ENCODE results near the gene MT1H.

Gene MT1H

GRCh38 chr16:56649271-56649670 is 20.3 kb upstream of the MT1H start:
- TF ChIP-seq ZFX (IDR thresholded peaks at IDR 0.05) (no peak), CTCF (conservative IDR thresholded peaks at IDR 0.05) (no peak)

GRCh38 chr16:56649820-56650219 is 19.8 kb upstream of the MT1H start:
- H3K27ac ChIP-seq: no peak overlapping the region
- TF ChIP-seq CTCF (conservative IDR thresholded peaks at IDR 0.05): no peak
- no peak for TF ChIP-seq ZFX (IDR thresholded peaks at IDR 0.05)

More at GRCh38 chr16:56649271-56649670, 20.3 kb upstream of the MT1H start:
- H3K27ac ChIP-seq: no peak overlapping the region

- TF ChIP-seq CTCF (conservative IDR thresholded peaks at IDR 0.05): no peak
- TF ChIP-seq ZFX (IDR thresholded peaks at IDR 0.05): no peak
- no peak within 1 kb of the TSS for H3K27ac ChIP-seq
Measured at GRCh38 chr16:56651586-56651985, 18.0 kb upstream of the MT1H start, which contains the start of gene MT1B. TSS of gene MT1B (plus strand) at chr16:56651886. CDS start at chr16:56651954, 68 bp downstream.

GRCh38 chr16:56652600-56652999 is 17.0 kb upstream of the MT1H start:
- TF ChIP-seq ZFX (IDR thresholded peaks at IDR 0.05) (no peak), CTCF (conservative IDR thresholded peaks at IDR 0.05) (no peak)
- H3K27ac ChIP-seq: no peak overlapping the region

- H3K27ac ChIP-seq: no peak overlapping the region
- TF ChIP-seq ZFX (IDR thresholded peaks at IDR 0.05): no peak
- no peak for TF ChIP-seq CTCF (conservative IDR thresholded peaks at IDR 0.05)
Measured at GRCh38 chr16:56653218-56653617, 16.4 kb upstream of the MT1H start.

- TF ChIP-seq ZFX (IDR thresholded peaks at IDR 0.05): no peak
- TF ChIP-seq CTCF (conservative IDR thresholded peaks at IDR 0.05): no peak
- H3K27ac ChIP-seq: peak within 1 kb of the TSS; percentile 46
Measured at GRCh38 chr16:56657555-56658326, 11.9 kb upstream of the MT1H start, which contains the start of gene MT1F. TSS of gene MT1F (plus strand) at chr16:56657959. CDS start at chr16:56658059, 100 bp downstream.

- peak overlapping the region; percentile 46 for H3K27ac ChIP-seq
- TF ChIP-seq ZFX (IDR thresholded peaks at IDR 0.05) (no peak), CTCF (conservative IDR thresholded peaks at IDR 0.05) (no peak)
Measured at GRCh38 chr16:56658327-56658875, 11.2 kb upstream of the MT1H start.
